Trophoblast cell (in vitro differentiated cells and primary cell): Measurements from ENCODE around the gene EVI5L.

Experiments
- DNase-seq, 2 donors: peaks; one replicate each; pipeline ENCODE4 v3.0.0-alpha.2; 2016
- H2AFZ ChIP-seq: 2 replicates; pipeline ENCODE4 v1.6.1; 2013; ENCODE audit warnings: low read length, moderate library complexity, mild to moderate bottlenecking; ENCODE audit not compliant: insufficient read depth, poor library complexity
- H2AK5ac ChIP-seq: 2 replicates; pipeline ENCODE4 v1.6.1; 2013; ENCODE audit warnings: mild to moderate bottlenecking, low read length
- H2BK120ac ChIP-seq: 2 replicates; pipeline ENCODE4 v1.6.1; 2013; ENCODE audit warnings: low read length, mild to moderate bottlenecking, moderate library complexity; ENCODE audit not compliant: insufficient read depth, poor library complexity
- H2BK12ac ChIP-seq: 2 replicates; pipeline ENCODE4 v1.6.1; 2013; ENCODE audit warnings: mild to moderate bottlenecking, low read length, moderate library complexity
- H2BK5ac ChIP-seq: 2 replicates; pipeline ENCODE4 v1.6.1; 2013; ENCODE audit warnings: low read length, low read depth, moderate library complexity, mild to moderate bottlenecking; ENCODE audit not compliant: poor library complexity
- H3K14ac ChIP-seq: 2 replicates; pipeline ENCODE4 v1.6.1; 2013; ENCODE audit warnings: mild to moderate bottlenecking, low read length
- H3K18ac ChIP-seq: 2 replicates; pipeline ENCODE4 v1.6.1; 2013; ENCODE audit warnings: mild to moderate bottlenecking, low read length
- H3K23ac ChIP-seq: 2 replicates; pipeline ENCODE4 v1.6.1; 2013; ENCODE audit warnings: low read length
- H3K27ac ChIP-seq: 2 replicates; pipeline ENCODE4 v1.5.1; 2013; ENCODE audit warnings: low read depth, mild to moderate bottlenecking, inconsistent platforms, low read length, moderate library complexity
- H3K27me3 ChIP-seq: 2 replicates; pipeline ENCODE4 v1.6.1; 2013; ENCODE audit warnings: inconsistent platforms, mild to moderate bottlenecking, low read length, moderate library complexity; ENCODE audit not compliant: insufficient read depth
- H3K36me3 ChIP-seq, 2 experiments: 1 replicate in 1 of 2; 2 replicates in 1 of 2; pipeline ENCODE4 v1.6.1; 2013; ENCODE audit warnings: low read length in 2 of 2, mild to moderate bottlenecking in 2 of 2, moderate library complexity in 1 of 2; ENCODE audit not compliant: insufficient read depth in 2 of 2, control insufficient read depth in 1 of 2
- H3K4ac ChIP-seq: 2 replicates; pipeline ENCODE4 v1.6.1; 2013; ENCODE audit warnings: low read depth, mild to moderate bottlenecking, low read length, moderate library complexity
- H3K4me1 ChIP-seq, 2 experiments: 1 replicate in 1 of 2; 2 replicates in 1 of 2; pipeline ENCODE4 v1.6.1; 2013; ENCODE audit warnings: low read length in 2 of 2, mild to moderate bottlenecking in 2 of 2, moderate library complexity in 1 of 2; ENCODE audit not compliant: insufficient read depth in 2 of 2, control insufficient read depth in 1 of 2
- H3K4me2 ChIP-seq: 2 replicates; pipeline ENCODE4 v1.6.1; 2013; ENCODE audit warnings: inconsistent platforms, mild to moderate bottlenecking, low read length, moderate library complexity
- H3K4me3 ChIP-seq: 2 replicates; pipeline ENCODE4 v1.5.1; 2013; ENCODE audit warnings: mild to moderate bottlenecking, low read depth, low read length, inconsistent platforms
- H3K79me1 ChIP-seq: one replicate; pipeline ENCODE4 v1.6.1; 2013; ENCODE audit warnings: low read length
- H3K79me2 ChIP-seq: 2 replicates; pipeline ENCODE4 v1.6.1; 2013; ENCODE audit warnings: low read length, mild to moderate bottlenecking; ENCODE audit not compliant: control insufficient read depth, insufficient read depth, poor library complexity
- H3K9ac ChIP-seq: 2 replicates; pipeline ENCODE4 v1.6.1; 2013; ENCODE audit warnings: mild to moderate bottlenecking, low read length
- H3K9me3 ChIP-seq: 2 replicates; pipeline ENCODE4 v1.6.1; 2013; ENCODE audit warnings: low read depth, mild to moderate bottlenecking, control low read depth, inconsistent platforms, low read length; ENCODE audit not compliant: insufficient read depth
- H4K12ac ChIP-seq: 2 replicates; pipeline ENCODE4 v1.6.1; 2013; ENCODE audit warnings: low read depth, mild to moderate bottlenecking, low read length, moderate library complexity
- H4K8ac ChIP-seq: 2 replicates; pipeline ENCODE4 v1.6.1; 2013; ENCODE audit warnings: low read depth, mild to moderate bottlenecking, low read length, moderate library complexity
- H4K91ac ChIP-seq: one replicate; pipeline ENCODE4 v1.6.1; 2013; ENCODE audit warnings: low read depth, mild to moderate bottlenecking, low read length, moderate library complexity
- WGBS: extraction: QIAGEN DNeasy Blood & Tissue Kit; methylation state at CpG from one replicate; pipeline ENCODE4 v1.1.7; 2013; ENCODE audit warnings: missing lambda C conversion rate; ENCODE audit not compliant: insufficient read length, insufficient coverage; ENCODE audit errors: extremely low coverage; 5-methylcytosine and 5-hydroxymethylcytosine counted together

EVI5L gene

GRCh38 chr19:7793493-7793892 is 36.5 kb upstream of the EVI5L start:
- Histone ChIP-seq H3K4me3 (no peak overlapping the region), H3K79me2 (no peaks in the 10 kb centered on the region), H3K4ac (no peak overlapping the region), H3K79me1 (peaks cover 16% of the 10 kb centered on the region), H4K91ac (no peak overlapping the region), H2BK5ac (no peak overlapping the region), H3K4me1 (peaks cover 20 to 24% of the 10 kb centered on the region in 2 experiments), H2BK12ac (peak overlapping the region; percentile 16), H3K27ac (no peak overlapping the region), H3K27me3 (peaks cover 7% of the 10 kb centered on the region), H2AFZ (no peak overlapping the region), H3K23ac (no peak overlapping the region), H4K8ac (no peak overlapping the region), H3K36me3 (no peaks in the 10 kb centered on the region), H3K4me2 (no peak overlapping the region), H3K9ac (no peak overlapping the region), H3K18ac (no peak overlapping the region), H2BK120ac (no peak overlapping the region), H4K12ac (no peak overlapping the region), H2AK5ac (no peak overlapping the region), H3K9me3 (peaks cover 2% of the 10 kb centered on the region), H3K14ac (no peak overlapping the region)
- no CpG with 5 or more reads among the region's 3 CpGs for WGBS
- DNase-seq = no peak

- no peak overlapping the region for H3K4me3 ChIP-seq
- H3K18ac ChIP-seq = no peak overlapping the region
- no peak overlapping the region for H3K14ac ChIP-seq
- H2AFZ ChIP-seq = no peak overlapping the region
- no peak overlapping the region for H4K12ac ChIP-seq
- no CpG with 5 or more reads among the region's 8 CpGs for WGBS
- H2AK5ac ChIP-seq = no peak overlapping the region
- H3K36me3 ChIP-seq = no peaks in the 10 kb centered on the region
- no peak overlapping the region for H3K9ac ChIP-seq
- H2BK120ac ChIP-seq = no peak overlapping the region
- no peak overlapping the region for H2BK5ac ChIP-seq
- H3K23ac ChIP-seq = no peak overlapping the region
- peaks cover 9 to 20% of the 10 kb centered on the region in 2 experiments for H3K4me1 ChIP-seq
- H2BK12ac ChIP-seq = no peak overlapping the region
- H3K9me3 ChIP-seq = peaks cover 3% of the 10 kb centered on the region
- H3K79me1 ChIP-seq = peaks cover 14% of the 10 kb centered on the region
- no peak for DNase-seq
- H3K27me3 ChIP-seq = no peaks in the 10 kb centered on the region
- H3K4me2 ChIP-seq = no peak overlapping the region
- no peak overlapping the region for H4K8ac ChIP-seq
- H3K79me2 ChIP-seq = no peaks in the 10 kb centered on the region
- no peak overlapping the region for H3K27ac ChIP-seq
- no peak overlapping the region for H3K4ac ChIP-seq
- H4K91ac ChIP-seq = no peak overlapping the region
Measured at GRCh38 chr19:7795555-7796161, 34.4 kb upstream of the EVI5L start.

- H3K4me3 ChIP-seq = no peak overlapping the region
- H3K27ac ChIP-seq = no peak overlapping the region
- peak; percentile 93 to 97 for DNase-seq
- peaks cover 4% of the 10 kb centered on the region for H3K79me1 ChIP-seq
- no peak overlapping the region for H3K4ac ChIP-seq
- no peak overlapping the region for H3K14ac ChIP-seq
- H3K23ac ChIP-seq = no peak overlapping the region
- peak overlapping the region; percentile 71 for H4K8ac ChIP-seq
- H3K4me2 ChIP-seq = peak overlapping the region; percentile 60
- peak overlapping the region; percentile 65 for H4K12ac ChIP-seq
- peaks cover 0 to 9% of the 10 kb centered on the region in 2 experiments for H3K4me1 ChIP-seq
- no peak overlapping the region for H2BK120ac ChIP-seq
- H3K18ac ChIP-seq = no peak overlapping the region
- peak overlapping the region; percentile 45 for H2AFZ ChIP-seq
- no peak overlapping the region for H2AK5ac ChIP-seq
- no peaks in the 10 kb centered on the region for H3K79me2 ChIP-seq
- H4K91ac ChIP-seq = no peak overlapping the region
- H2BK5ac ChIP-seq = no peak overlapping the region
- H3K9ac ChIP-seq = no peak overlapping the region
- H3K27me3 ChIP-seq = no peaks in the 10 kb centered on the region
- WGBS = no CpG with 5 or more reads among the region's 34 CpGs
- H3K9me3 ChIP-seq = peaks cover 4% of the 10 kb centered on the region
- H2BK12ac ChIP-seq = peak overlapping the region; percentile 75
- H3K36me3 ChIP-seq = no peaks in the 10 kb centered on the region
Measured at GRCh38 chr19:7799640-7800355, 30.2 kb upstream of the EVI5L start.

- no peaks in the 10 kb centered on the region for H3K27me3 ChIP-seq
- H3K18ac ChIP-seq = no peak overlapping the region
- WGBS = no CpG with 5 or more reads among the region's 17 CpGs
- no peaks in the 10 kb centered on the region for H3K36me3 ChIP-seq
- H3K79me1 ChIP-seq = peaks cover 4% of the 10 kb centered on the region
- no peak overlapping the region for H3K4ac ChIP-seq
- no peak overlapping the region for H4K91ac ChIP-seq
- H4K8ac ChIP-seq = no peak overlapping the region
- H2BK12ac ChIP-seq = no peak overlapping the region
- no peak overlapping the region for H2BK120ac ChIP-seq
- no peak overlapping the region for H3K23ac ChIP-seq
- no peak overlapping the region for H3K4me3 ChIP-seq
- H2AK5ac ChIP-seq = no peak overlapping the region
- no peak overlapping the region for H3K14ac ChIP-seq
- no peak overlapping the region for H4K12ac ChIP-seq
- no peak overlapping the region for H3K4me2 ChIP-seq
- H3K27ac ChIP-seq = no peak overlapping the region
- no peak overlapping the region for H3K9ac ChIP-seq
- H2AFZ ChIP-seq = no peak overlapping the region
- H3K79me2 ChIP-seq = no peaks in the 10 kb centered on the region
- H3K9me3 ChIP-seq = peaks cover 4% of the 10 kb centered on the region
- peak; percentile 95 for DNase-seq
- no peak overlapping the region for H2BK5ac ChIP-seq
- peaks cover 0 to 9% of the 10 kb centered on the region in 2 experiments for H3K4me1 ChIP-seq
Measured at GRCh38 chr19:7801020-7801570, 28.9 kb upstream of the EVI5L start.
